GM12891 (cell line): Measurements from ENCODE around the gene ENOSF1.

ENCODE experiments used
- POLR2A ChIP-seq: IDR thresholded peaks from 2 replicates; pipeline ENCODE4 v1.6.1; 2011; ENCODE audit warnings: low read depth, low read length, control low read depth
- POLR2AphosphoS5 ChIP-seq: IDR thresholded peaks from 2 replicates; pipeline ENCODE4 v1.6.1; 2011; ENCODE audit warnings: low read depth, low read length, control low read depth
- SPI1 ChIP-seq: IDR thresholded peaks from 2 replicates; pipeline ENCODE4 v1.6.1; 2011; ENCODE audit warnings: low read depth, low read length, control low read depth
- TAF1 ChIP-seq: IDR thresholded peaks from 2 replicates; pipeline ENCODE4 v1.6.1; 2011; ENCODE audit warnings: low read depth, low read length, control low read depth

GRCh38 chr18:635171-635570 is 77.3 kb downstream of the ENOSF1 start:
- no peak for TF ChIP-seq POLR2AphosphoS5
- TF ChIP-seq POLR2A = no peak
- no peak for TF ChIP-seq TAF1
- no peak for TF ChIP-seq SPI1
